HCT116 (cell line): ENCODE data around the gene TSC2. TPM values are rescaled to one million over a fixed set of nuclear protein-coding genes. Genes with fewer than 3 reads are reported as not detected.
"Not testable (repeated sequence)": the region's sequence is repeated elsewhere in the genome, so short reads cannot be mapped to it uniquely, and the experiment has no call there.

Source experiments
- ATAC-seq: fragments of 200-7000 bp; cut with Tn5 transposase; 2 replicates; pipeline ENCODE4 v1.9.1; 2020; ENCODE audit warnings: mild to moderate bottlenecking, moderate library complexity
- BruUV-seq: library from RNA; stranded (reverse); fragments of 400-500 nt; replicated peaks from 2 replicates; lab custom pipeline; 2021; lab: Mats Ljungman, UMichigan
- CTCF ChIA-PET: fragments of 300-600 bp; sonication (Branson Sonifier 250); formaldehyde crosslinking; loops from one replicate; lab custom pipeline; 2021; ENCODE audit warnings: antibody characterized with exemption; lab: Charles Lee
- POLR2A ChIA-PET: fragments of 300-600, 350-600 bp; sonication (Branson Sonifier 250); formaldehyde crosslinking; loops from one replicate; lab custom pipeline; 2021; ENCODE audit warnings: antibody characterized with exemption; lab: Charles Lee
- RAD21 ChIA-PET, 2 experiments: fragments of 300-600 bp; sonication (Branson Sonifier 250); formaldehyde crosslinking; loops; one replicate each; lab custom pipeline; 2023; ENCODE audit warnings: low total read pairs in 2 of 2; ENCODE audit not compliant: uncharacterized antibody in 2 of 2, unreplicated experiment in 2 of 2, low non-redundant PET in 1 of 2; lab: Charles Lee
- DNase-seq: peaks from one replicate; pipeline ENCODE4 v3.0.0-alpha.2; 2010; ENCODE audit warnings: low read depth, low spot score
- H2AFZ ChIP-seq: fragments of 200-600 bp; shearing (Covaris generic), sonication (generic); 2 replicates; pipeline ENCODE4 v1.6.1; 2017; ENCODE audit warnings: low read depth, mixed run types, mixed read lengths, antibody characterized with exemption, low read length; ENCODE audit not compliant: poor library complexity, severe bottlenecking
- H3K27ac ChIP-seq: 2 replicates; pipeline ENCODE4 v1.5.1; 2012; ENCODE audit warnings: low read depth, low read length
- H3K27me3 ChIP-seq: fragments of 200-600 bp; sonication (generic); 2 replicates; pipeline ENCODE4 v1.6.1; 2016; ENCODE audit warnings: mixed run types, low read length, mixed read lengths; ENCODE audit not compliant: insufficient read depth
- H3K36me3 ChIP-seq, 2 experiments: fragments of 200-500 bp in 1 of 2; fragments of 200-600 bp in 1 of 2; sonication (Bioruptor generic) in 1 of 2; sonication (generic) in 1 of 2; 2 replicates each; pipeline versions ENCODE4 v1.5.1 to v1.6.1; 2014 to 2016; ENCODE audit warnings: low read length in 2 of 2, inconsistent platforms in 1 of 2, mixed read lengths in 1 of 2, mixed run types in 1 of 2; ENCODE audit not compliant: insufficient read depth in 2 of 2, control insufficient read depth in 1 of 2
- H3K4me1 ChIP-seq, 2 experiments: fragments of 200-600 bp in 1 of 2; sonication (generic) in 1 of 2; 2 replicates each; pipeline versions ENCODE4 v1.5.1 to v1.6.1; 2012 to 2017; ENCODE audit warnings: low read length in 2 of 2, inconsistent platforms in 1 of 2, mild to moderate bottlenecking in 1 of 2, mixed read lengths in 1 of 2, mixed run types in 1 of 2, moderate library complexity in 1 of 2; ENCODE audit not compliant: insufficient read depth in 2 of 2, control insufficient read depth in 1 of 2
- H3K4me2 ChIP-seq: fragments of 200-600 bp; sonication (generic); 2 replicates; pipeline ENCODE4 v1.6.1; 2017; ENCODE audit warnings: mixed run types, low read length, mixed read lengths
- H3K4me3 ChIP-seq, 2 experiments: fragments of 200-600 bp in 1 of 2; sonication (generic) in 1 of 2; replicated peaks in 1 of 2; 2 replicates each; pipeline ENCODE4 v1.5.1; 2011 to 2016; ENCODE audit warnings: low read length in 2 of 2, control low read depth in 1 of 2, low read depth in 1 of 2, mild to moderate bottlenecking in 1 of 2, mixed read lengths in 1 of 2, mixed run types in 1 of 2
- H3K79me2 ChIP-seq: fragments of 200-600 bp; sonication (generic); 2 replicates; pipeline ENCODE4 v1.6.1; 2017; ENCODE audit warnings: mild to moderate bottlenecking, mixed run types, low read length, moderate library complexity, mixed read lengths; ENCODE audit not compliant: insufficient read depth
- H3K9ac ChIP-seq: fragments of 200-600 bp; sonication (generic); 2 replicates; pipeline ENCODE4 v1.6.1; 2016; ENCODE audit warnings: low read length, mixed read lengths
- H3K9me2 ChIP-seq: fragments of 200-600 bp; sonication (generic), shearing (Covaris generic); 2 replicates; pipeline ENCODE4 v1.6.1; 2017; ENCODE audit warnings: mixed run types, mild to moderate bottlenecking, moderate library complexity; ENCODE audit not compliant: insufficient read depth
- H3K9me3 ChIP-seq, 2 experiments: fragments of 200-500 bp in 1 of 2; fragments of 200-600 bp in 1 of 2; sonication (Bioruptor generic) in 1 of 2; sonication (generic) in 1 of 2; 2 replicates each; pipeline ENCODE4 v1.6.1; 2014 to 2017; ENCODE audit warnings: low read length in 2 of 2, mixed read lengths in 2 of 2, inconsistent platforms in 1 of 2, low read depth in 1 of 2, mild to moderate bottlenecking in 1 of 2, mixed run types in 1 of 2, moderate library complexity in 1 of 2; ENCODE audit not compliant: control insufficient read depth in 1 of 2, insufficient read depth in 1 of 2
- H4K20me1 ChIP-seq: fragments of 200-600 bp; sonication (generic), shearing (Covaris generic); 2 replicates; pipeline ENCODE4 v1.6.1; 2017; ENCODE audit warnings: mixed run types, mild to moderate bottlenecking, moderate library complexity; ENCODE audit not compliant: insufficient read depth
- intact Hi-C: fragments of 100-400 bp; cut with micrococcal nuclease; formaldehyde crosslinking; loops from 2 replicates; pipeline ENCODE4 v1.10.0; 2022
- total RNA-seq: library from RNA; stranded (reverse); gene quantifications from one replicate; pipeline ENCODE4 v1.2.1, GENCODE V29; 2021; ENCODE audit not compliant: unreplicated experiment

Gene TSC2
- total RNA-seq, 1 experiment from 2014 or later = 74.1 TPM

DNA sequence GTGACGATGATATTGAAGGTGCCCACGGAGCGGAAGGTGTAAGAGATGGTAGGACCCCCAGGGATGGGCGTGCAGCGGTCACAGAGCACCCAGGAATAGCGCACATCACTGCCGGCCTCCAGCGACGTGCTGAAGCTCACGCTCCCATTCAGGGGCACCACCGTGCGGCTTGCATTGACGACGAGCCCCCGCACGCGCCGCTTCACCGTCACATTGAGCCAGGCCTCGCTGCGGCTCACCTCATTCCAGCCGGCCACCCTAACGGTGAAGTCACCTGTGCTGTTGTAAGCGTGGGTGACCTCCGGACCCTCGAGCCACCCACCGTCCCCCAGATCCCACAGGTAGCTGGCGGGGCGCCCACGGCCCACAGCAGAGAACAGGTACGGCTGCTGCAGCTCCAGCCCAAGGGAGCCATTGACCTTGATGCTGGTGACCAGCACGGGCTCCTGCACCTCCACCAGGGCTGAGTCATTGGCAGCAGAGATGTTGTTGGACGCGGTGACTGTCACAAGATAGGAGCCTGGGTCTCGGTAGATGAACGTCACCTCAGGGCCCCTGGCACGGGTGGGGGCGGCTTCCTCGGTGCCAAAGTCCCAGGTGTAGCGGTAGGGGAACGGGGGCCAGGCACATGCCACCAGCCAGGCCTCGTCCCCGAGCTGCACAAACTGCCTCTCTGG lies 62.7 kb downstream of the TSC2 start:
- ATAC-seq, POLR2A ChIA-PET: not testable (repeated sequence)

GRCh38 chr16:2111009-2111353 lies 63.2 kb downstream of the TSC2 start:
- BruUV-seq, RAD21 ChIA-PET, DNase-seq, H3K4me1 ChIP-seq, H2AFZ ChIP-seq, H3K79me2 ChIP-seq, intact Hi-C loops, H4K20me1 ChIP-seq, H3K36me3 ChIP-seq, H3K4me2 ChIP-seq, POLR2A ChIA-PET, H3K27me3 ChIP-seq, H3K9me3 ChIP-seq, CTCF ChIA-PET, ATAC-seq, H3K27ac ChIP-seq, H3K4me3 ChIP-seq, H3K9me2 ChIP-seq, H3K9ac ChIP-seq: not testable (repeated sequence)

More for the DNA sequence above, 62.7 kb downstream of the TSC2 start:
- H3K9me2 ChIP-seq, H3K36me3 ChIP-seq, H3K27ac ChIP-seq, H3K9me3 ChIP-seq, H3K27me3 ChIP-seq, H3K4me2 ChIP-seq, H2AFZ ChIP-seq, H4K20me1 ChIP-seq, DNase-seq, H3K79me2 ChIP-seq, RAD21 ChIA-PET, intact Hi-C loops, H3K4me1 ChIP-seq, H3K4me3 ChIP-seq, H3K9ac ChIP-seq, CTCF ChIA-PET: not testable (repeated sequence)
- TSS peak; percentile 18 for BruUV-seq

DNA sequence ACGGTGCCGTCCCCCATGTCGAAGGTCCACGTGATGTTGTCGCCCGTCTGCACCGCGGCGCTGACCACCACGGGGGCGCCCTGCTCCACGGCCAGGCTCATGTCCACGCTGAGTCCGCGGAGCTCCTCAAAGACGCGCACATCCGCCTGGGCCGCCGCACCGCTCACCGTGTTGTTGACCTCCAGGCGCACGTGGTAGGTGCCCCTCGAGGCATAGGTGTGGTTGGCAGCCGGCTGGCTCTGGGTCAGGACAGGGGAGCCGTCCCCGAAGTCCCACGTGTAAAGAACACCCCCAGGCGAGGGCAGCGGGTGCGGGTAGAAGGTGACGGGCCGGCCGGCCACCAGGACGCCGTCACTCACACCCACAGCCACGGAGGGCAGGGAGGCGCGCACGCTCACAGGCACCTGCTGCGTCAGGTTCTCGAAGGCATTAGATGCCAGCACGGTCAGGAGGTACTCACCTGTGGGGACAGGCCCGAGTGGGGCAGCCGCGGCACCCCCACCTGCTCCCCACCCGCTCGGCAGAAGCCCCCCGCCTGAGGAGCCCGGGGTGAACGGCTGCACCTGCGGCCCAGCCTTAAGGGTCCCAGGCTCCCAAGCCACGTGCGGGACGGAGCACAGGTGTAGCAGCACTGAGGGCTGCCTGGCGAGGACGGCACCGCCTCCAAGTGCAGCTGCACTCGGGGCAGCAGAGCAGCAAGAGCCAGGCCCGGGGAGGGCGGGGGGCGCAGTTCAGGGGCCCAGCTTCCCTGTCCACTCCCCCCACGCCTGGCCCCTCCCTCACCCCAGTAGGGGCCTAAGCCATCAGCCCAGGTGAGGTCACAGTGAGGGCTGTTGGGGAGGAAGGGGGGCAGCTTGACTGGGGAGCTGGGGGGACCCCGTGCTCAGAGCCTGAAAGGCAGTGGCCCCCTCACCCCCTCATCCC lies 63.9 kb downstream of the TSC2 start:
- H3K4me3 ChIP-seq, H3K9me3 ChIP-seq, H3K9ac ChIP-seq, DNase-seq, RAD21 ChIA-PET, CTCF ChIA-PET, H3K4me1 ChIP-seq, BruUV-seq, ATAC-seq, H3K36me3 ChIP-seq, H3K9me2 ChIP-seq, H4K20me1 ChIP-seq, H2AFZ ChIP-seq, POLR2A ChIA-PET, H3K27me3 ChIP-seq, H3K27ac ChIP-seq, H3K4me2 ChIP-seq, H3K79me2 ChIP-seq, intact Hi-C loops: not testable (repeated sequence)

GRCh38 chr16:2112539-2113106 lies 64.8 kb downstream of the TSC2 start:
- ATAC-seq, H3K36me3 ChIP-seq, CTCF ChIA-PET, POLR2A ChIA-PET, H3K4me2 ChIP-seq, H3K9ac ChIP-seq, RAD21 ChIA-PET, H3K4me3 ChIP-seq, H3K27ac ChIP-seq, H4K20me1 ChIP-seq, BruUV-seq, H3K79me2 ChIP-seq, H3K9me3 ChIP-seq, H3K4me1 ChIP-seq, H3K9me2 ChIP-seq, DNase-seq, H3K27me3 ChIP-seq, H2AFZ ChIP-seq, intact Hi-C loops: not testable (repeated sequence)
